SU-DHL-6 (cell line): ENCODE results near the gene MAPK8.

Experiments
- CTCF ChIP-seq: fragments of 200-600 bp; sonication (generic); IDR thresholded peaks from one replicate; pipeline ENCODE4 v1.5.1; 2017; ENCODE audit warnings: antibody characterized with exemption, mild to moderate bottlenecking, low read length, moderate library complexity; ENCODE audit not compliant: insufficient read depth, poor library complexity, severe bottlenecking
- EZH2phosphoT487 ChIP-seq: fragments of 200-600 bp; sonication (generic), shearing (Covaris generic); conservative IDR thresholded peaks from 2 replicates; pipeline ENCODE4 v1.6.1; 2018; ENCODE audit warnings: mild to moderate bottlenecking, antibody characterized with exemption, low read length, moderate library complexity, mixed read lengths

DNA sequence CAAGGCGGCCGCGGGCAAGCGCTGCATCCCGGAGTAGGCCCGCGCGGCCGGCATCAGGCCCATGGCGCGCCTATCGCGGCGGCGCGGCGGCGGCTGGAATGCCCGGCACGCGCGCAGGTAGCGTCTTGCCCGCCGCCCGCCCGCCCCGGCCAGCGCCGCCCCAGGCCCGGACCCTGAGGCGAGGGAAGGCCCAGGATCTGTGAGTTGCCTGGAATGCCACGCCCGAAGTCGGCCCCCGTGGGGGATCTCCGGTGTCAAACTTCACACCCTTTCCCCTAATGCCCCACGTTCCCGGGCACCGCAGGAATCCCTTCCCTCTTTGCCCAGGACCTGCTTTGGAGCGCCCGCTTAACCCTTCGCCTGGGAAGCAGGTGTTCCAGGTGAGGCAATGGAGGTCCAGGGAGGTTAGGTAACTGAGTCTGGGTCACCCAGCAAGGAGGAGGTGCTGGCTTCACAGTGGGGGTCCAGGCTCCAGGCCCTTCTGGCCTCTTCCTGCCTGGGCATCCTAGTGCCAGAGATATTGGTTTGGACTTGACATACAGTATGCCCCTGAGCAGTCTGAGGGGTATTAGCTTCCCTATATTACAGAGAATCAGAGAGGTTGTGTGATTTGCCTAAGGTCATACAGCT lies 160.2 kb downstream of the MAPK8 start:
- TF ChIP-seq CTCF = no peak
- TF ChIP-seq EZH2phosphoT487 = no peak
